Loucy (cell line): Measurements from ENCODE around the gene CCDC93.

ENCODE experiments used
- H2AFZ ChIP-seq: fragments of 200-600 bp; sonication (generic); 2 replicates; pipeline ENCODE4 v1.6.0; 2016; ENCODE audit warnings: antibody characterized with exemption, mild to moderate bottlenecking, low read length, moderate library complexity
- H3F3A ChIP-seq: fragments of 200-600 bp; 2 replicates; pipeline ENCODE4 v1.6.0; 2016; ENCODE audit warnings: antibody characterized with exemption, low read depth, mild to moderate bottlenecking
- H3K27me3 ChIP-seq: fragments of 200-600 bp; sonication (generic); 2 replicates; pipeline ENCODE4 v1.6.1; 2014; ENCODE audit warnings: low read length, mild to moderate bottlenecking; ENCODE audit not compliant: insufficient read depth, poor library complexity, severe bottlenecking
- H3K36me3 ChIP-seq: fragments of 200-600 bp; sonication (generic); 2 replicates; pipeline ENCODE4 v1.6.1; 2016; ENCODE audit warnings: low read length; ENCODE audit not compliant: insufficient read depth
- H3K4me1 ChIP-seq: fragments of 200-600 bp; sonication (generic); 2 replicates; pipeline ENCODE4 v1.5.1; 2014; ENCODE audit warnings: low read length, mild to moderate bottlenecking; ENCODE audit not compliant: insufficient read depth, poor library complexity, severe bottlenecking
- H3K4me2 ChIP-seq: fragments of 200-600 bp; sonication (generic); 2 replicates; pipeline ENCODE4 v1.6.0; 2014; ENCODE audit warnings: antibody characterized with exemption, low read length, low read depth, mild to moderate bottlenecking; ENCODE audit not compliant: poor library complexity, severe bottlenecking
- H3K4me3 ChIP-seq: fragments of 200-600 bp; sonication (generic); 2 replicates; pipeline ENCODE4 v1.5.1; 2014; ENCODE audit warnings: low read length, mild to moderate bottlenecking, mixed read lengths; ENCODE audit not compliant: poor library complexity, severe bottlenecking
- H3K79me2 ChIP-seq: fragments of 200-600 bp; sonication (generic); 2 replicates; pipeline ENCODE4 v1.6.1; 2014; ENCODE audit warnings: low read length; ENCODE audit not compliant: insufficient read depth
- H3K9ac ChIP-seq: fragments of 200-600 bp; sonication (generic); 2 replicates; pipeline ENCODE4 v1.6.0; 2014; ENCODE audit warnings: mild to moderate bottlenecking, low read depth, low read length, moderate library complexity; ENCODE audit not compliant: poor library complexity, severe bottlenecking
- H3K9me2 ChIP-seq: fragments of 200-600 bp; sonication (generic); replicated peaks from 2 replicates; pipeline ENCODE4 v1.6.1; 2016; ENCODE audit warnings: low read depth, low read length, mixed read lengths
- H3K9me3 ChIP-seq: fragments of 200-600 bp; sonication (generic); 2 replicates; pipeline ENCODE4 v1.6.1; 2014; ENCODE audit warnings: mild to moderate bottlenecking, antibody characterized with exemption, low read length, low read depth; ENCODE audit not compliant: insufficient read depth
- H4K20me1 ChIP-seq: fragments of 200-600 bp; sonication (generic); 2 replicates; pipeline ENCODE4 v1.6.0; 2014; ENCODE audit warnings: antibody characterized with exemption, low read length, mild to moderate bottlenecking; ENCODE audit not compliant: insufficient read depth, poor library complexity, severe bottlenecking
- EZH2phosphoT487 ChIP-seq: fragments of 200-600 bp; IDR thresholded peaks from 2 replicates; pipeline ENCODE4 v1.6.1; 2018; ENCODE audit warnings: antibody characterized with exemption, mild to moderate bottlenecking, moderate library complexity, borderline replicate concordance
- TF ChIP-seq, protein P1 (sequence below): fragments of 200-600 bp; sonication (generic); conservative IDR thresholded peaks from 2 replicates; pipeline ENCODE4 v1.5.1; 2014; ENCODE audit warnings: mild to moderate bottlenecking, antibody characterized with exemption, low read length

The CCDC93 gene

DNA sequence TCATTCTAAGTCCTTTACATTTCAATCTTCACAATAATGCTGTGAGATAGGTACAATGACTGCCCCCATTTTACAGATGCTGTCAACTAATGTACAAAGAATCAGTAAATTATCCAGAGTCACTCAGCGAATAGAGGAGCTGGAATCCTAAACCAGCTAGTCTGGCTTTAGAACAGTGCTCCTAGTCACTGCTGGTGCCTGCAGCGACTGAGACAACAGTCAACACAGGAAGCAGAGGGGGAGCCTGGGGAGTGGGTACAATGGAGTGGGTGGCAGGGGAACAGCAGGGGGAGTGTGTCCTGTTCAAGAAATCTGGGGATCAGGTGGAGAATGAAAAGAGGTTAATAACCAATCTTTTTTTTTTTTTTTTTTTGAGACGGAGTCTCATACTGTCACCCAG lies 37.3 kb downstream of the CCDC93 start:
- Histone ChIP-seq H3F3A (no peaks in the 10 kb centered on the region), H3K4me1 (no peaks in the 10 kb centered on the region), H3K4me2 (no peak overlapping the region), H3K79me2 (peaks cover 4% of the 10 kb centered on the region; the same call in 1 of the 2 replicates), H3K36me3 (peaks cover 91% of the 10 kb centered on the region; the same call in 1 of the 2 replicates), H4K20me1 (no peaks in the 10 kb centered on the region), H3K4me3 (no peak overlapping the region), H3K9me2 (no peaks in the 10 kb centered on the region), H2AFZ (no peak overlapping the region), H3K9me3 (no peaks in the 10 kb centered on the region), H3K27me3 (no peaks in the 10 kb centered on the region), H3K9ac (no peak overlapping the region)
- no peak for TF ChIP-seq EZH2phosphoT487
- TF ChIP-seq, protein P1, sequence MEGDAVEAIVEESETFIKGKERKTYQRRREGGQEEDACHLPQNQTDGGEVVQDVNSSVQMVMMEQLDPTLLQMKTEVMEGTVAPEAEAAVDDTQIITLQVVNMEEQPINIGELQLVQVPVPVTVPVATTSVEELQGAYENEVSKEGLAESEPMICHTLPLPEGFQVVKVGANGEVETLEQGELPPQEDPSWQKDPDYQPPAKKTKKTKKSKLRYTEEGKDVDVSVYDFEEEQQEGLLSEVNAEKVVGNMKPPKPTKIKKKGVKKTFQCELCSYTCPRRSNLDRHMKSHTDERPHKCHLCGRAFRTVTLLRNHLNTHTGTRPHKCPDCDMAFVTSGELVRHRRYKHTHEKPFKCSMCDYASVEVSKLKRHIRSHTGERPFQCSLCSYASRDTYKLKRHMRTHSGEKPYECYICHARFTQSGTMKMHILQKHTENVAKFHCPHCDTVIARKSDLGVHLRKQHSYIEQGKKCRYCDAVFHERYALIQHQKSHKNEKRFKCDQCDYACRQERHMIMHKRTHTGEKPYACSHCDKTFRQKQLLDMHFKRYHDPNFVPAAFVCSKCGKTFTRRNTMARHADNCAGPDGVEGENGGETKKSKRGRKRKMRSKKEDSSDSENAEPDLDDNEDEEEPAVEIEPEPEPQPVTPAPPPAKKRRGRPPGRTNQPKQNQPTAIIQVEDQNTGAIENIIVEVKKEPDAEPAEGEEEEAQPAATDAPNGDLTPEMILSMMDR, result no peak

DNA sequence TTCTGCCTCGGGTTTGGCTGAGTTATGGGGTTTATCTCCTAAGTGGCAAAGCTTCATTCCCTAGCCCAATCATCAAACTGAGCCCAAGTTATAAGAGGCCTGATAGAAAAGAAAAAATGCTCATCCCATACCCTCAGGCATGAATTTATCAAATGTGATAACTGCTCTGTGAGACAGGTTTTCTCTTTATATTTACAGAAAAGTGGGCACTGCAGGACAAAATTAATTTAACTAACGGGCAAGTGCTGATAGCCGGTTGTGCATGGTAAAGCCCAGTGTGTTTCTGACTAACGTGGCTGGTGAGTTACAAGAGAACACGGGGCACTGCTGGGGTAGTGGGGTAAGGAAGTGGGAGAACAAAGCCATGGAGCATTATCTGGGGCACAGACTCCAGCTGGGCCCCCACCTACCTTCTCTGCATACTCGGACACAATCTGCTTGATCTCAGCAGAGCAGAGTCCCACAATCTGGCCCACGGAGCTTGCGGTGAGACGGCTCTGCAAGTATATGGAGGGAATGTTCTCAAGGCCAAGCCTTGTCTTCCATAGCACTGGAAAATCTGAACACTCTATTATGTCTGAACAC lies 40.3 kb downstream of the CCDC93 start:
- Histone ChIP-seq H3K4me2 (no peak overlapping the region), H3K9me2 (no peaks in the 10 kb centered on the region), H3K9me3 (no peaks in the 10 kb centered on the region), H3K79me2 (no peaks in the 10 kb centered on the region), H3K36me3 (peaks cover 93% of the 10 kb centered on the region), H3K9ac (no peak overlapping the region), H3F3A (no peaks in the 10 kb centered on the region), H3K4me1 (no peaks in the 10 kb centered on the region), H3K27me3 (no peaks in the 10 kb centered on the region), H3K4me3 (no peak overlapping the region), H4K20me1 (no peaks in the 10 kb centered on the region), H2AFZ (no peak overlapping the region)
- no peak for TF ChIP-seq EZH2phosphoT487
- TF ChIP-seq, protein P1, result no peak

DNA sequence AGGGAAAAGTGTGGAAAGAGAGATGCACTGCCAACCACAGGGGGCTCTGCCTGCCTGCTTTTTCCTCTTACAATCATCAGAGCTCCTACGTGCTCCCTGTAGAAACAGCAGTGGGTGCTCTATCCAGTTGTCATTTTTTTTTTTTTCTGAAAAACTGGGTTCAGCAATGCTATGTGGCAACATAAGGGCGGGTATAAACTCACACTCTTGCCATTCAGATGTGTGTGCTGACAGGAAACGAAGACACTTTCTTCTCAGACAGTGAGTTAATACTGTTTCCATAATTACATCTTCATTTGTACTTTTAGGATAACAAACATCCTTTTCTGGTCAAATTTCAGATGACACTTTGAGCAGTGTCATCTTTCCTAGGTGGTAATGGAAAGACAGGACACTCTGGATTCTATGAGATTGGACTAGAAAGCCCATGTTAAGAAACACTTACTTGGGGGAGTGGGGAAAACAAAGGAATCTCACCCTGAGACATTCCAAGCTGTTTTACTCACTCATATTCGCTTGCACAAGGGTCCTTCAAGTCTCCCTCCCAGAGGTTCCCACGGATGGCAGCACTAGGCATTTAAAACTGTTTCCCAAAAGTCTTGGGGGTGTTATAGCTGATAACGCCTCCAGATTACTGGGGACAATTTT lies 41.3 kb downstream of the CCDC93 start:
- Histone ChIP-seq H3K4me3 (no peak overlapping the region), H3K4me2 (no peak overlapping the region), H3K9ac (no peak overlapping the region), H3K27me3 (no peaks in the 10 kb centered on the region), H3K36me3 (peaks cover 92% of the 10 kb centered on the region), H3K79me2 (no peaks in the 10 kb centered on the region), H3K4me1 (no peaks in the 10 kb centered on the region), H4K20me1 (no peaks in the 10 kb centered on the region), H3K9me3 (no peaks in the 10 kb centered on the region), H2AFZ (no peak overlapping the region), H3K9me2 (no peaks in the 10 kb centered on the region), H3F3A (no peaks in the 10 kb centered on the region)
- TF ChIP-seq EZH2phosphoT487, result no peak
- TF ChIP-seq, protein P1, result no peak
